ENCODE measurements around the gene RFX8. TPM values are rescaled to one million over a fixed set of nuclear protein-coding genes. Genes with fewer than 3 reads are reported as not detected.

Gene RFX8
- total RNA-seq, 2 donors from 2014 or later: 1.4 to 2.3 TPM

- peaks cover 0 to 2% of the 10 kb centered on the region in 2 donors for H3K36me3 Mint-ChIP-seq (ENCODE audit: insufficient read depth in 2 of 2)
- H3K27ac Mint-ChIP-seq: no peak overlapping the region
- no peaks in the 10 kb centered on the region for H3K9me3 Mint-ChIP-seq
- H3K4me1 Mint-ChIP-seq (ENCODE audit: low read depth): peaks cover 24% of the 10 kb centered on the region
- peaks cover 43% of the 10 kb centered on the region for H3K27me3 Mint-ChIP-seq (ENCODE audit: low read depth)
- peak overlapping the region in 1 of 2 donors; percentile 44 for H3K4me3 Mint-ChIP-seq
- DNase-seq: no peak
- ATAC-seq (replicated peaks in 1 of 2): peak in 1 of 2 donors; percentile 44
Observed at GRCh38 chr2:101395545-101396315, 79.2 kb downstream of the RFX8 start.

GRCh38 chr2:101388232-101388631 lies 86.7 kb downstream of the RFX8 start:
- H3K9me3 Mint-ChIP-seq: no peaks in the 10 kb centered on the region
- peak overlapping the region; percentile 74 to 78 for H3K4me3 Mint-ChIP-seq
- peaks cover 56% of the 10 kb centered on the region for H3K27me3 Mint-ChIP-seq (ENCODE audit: low read depth)
- no peak for ATAC-seq (replicated peaks in 1 of 2)
- no peak overlapping the region for H3K27ac Mint-ChIP-seq
- H3K36me3 Mint-ChIP-seq (ENCODE audit: insufficient read depth in 2 of 2): no peaks in the 10 kb centered on the region
- no peak for DNase-seq
- H3K4me1 Mint-ChIP-seq (ENCODE audit: low read depth): peaks cover 15% of the 10 kb centered on the region

GRCh38 chr2:101387151-101387834 lies 87.6 kb downstream of the RFX8 start, which contains the start of gene CREG2:
TSS of gene CREG2 (minus strand) at chr2:101387503. CDS start at chr2:101387457, 46 bp downstream.
- peak; percentile 73 to 79 for DNase-seq
- peaks cover 15% of the 10 kb centered on the region for H3K4me1 Mint-ChIP-seq (ENCODE audit: low read depth)
- no peaks in the 10 kb centered on the region for H3K9me3 Mint-ChIP-seq
- H3K27me3 Mint-ChIP-seq (ENCODE audit: low read depth): peaks cover 60% of the 10 kb centered on the region
- H3K4me3 Mint-ChIP-seq: peak within 1 kb of the TSS; percentile 74 to 78
- ATAC-seq (replicated peaks in 1 of 2): peak; percentile 89 to 94
- H3K27ac Mint-ChIP-seq: no peak within 1 kb of the TSS
- H3K36me3 Mint-ChIP-seq (ENCODE audit: insufficient read depth in 2 of 2): no peaks in the 10 kb centered on the region

- ATAC-seq (replicated peaks in 1 of 2): peak in 1 of 2 donors; percentile 68
- H3K27me3 Mint-ChIP-seq (ENCODE audit: low read depth): peaks cover 60% of the 10 kb centered on the region
Observed at GRCh38 chr2:101386599-101387150, 88.2 kb downstream of the RFX8 start.

GRCh38 chr2:101383016-101383541 lies 91.8 kb downstream of the RFX8 start:
- DNase-seq (no peak), ATAC-seq (replicated peaks in 1 of 2) (no peak)
- peaks cover 11% of the 10 kb centered on the region for H3K4me1 Mint-ChIP-seq (ENCODE audit: low read depth)
- H3K9me3 Mint-ChIP-seq: no peaks in the 10 kb centered on the region
- H3K36me3 Mint-ChIP-seq (ENCODE audit: insufficient read depth in 2 of 2): no peaks in the 10 kb centered on the region
- H3K27ac Mint-ChIP-seq: no peak overlapping the region
- no peak overlapping the region for H3K4me3 Mint-ChIP-seq
- H3K27me3 Mint-ChIP-seq (ENCODE audit: low read depth): peaks cover 40% of the 10 kb centered on the region

More at GRCh38 chr2:101386599-101387150, 88.2 kb downstream of the RFX8 start:
- no peaks in the 10 kb centered on the region for H3K9me3 Mint-ChIP-seq
- H3K4me1 Mint-ChIP-seq (ENCODE audit: low read depth): peaks cover 15% of the 10 kb centered on the region
- H3K36me3 Mint-ChIP-seq (ENCODE audit: insufficient read depth in 2 of 2): no peaks in the 10 kb centered on the region
- H3K27ac Mint-ChIP-seq: no peak overlapping the region
- DNase-seq: no peak
- peak overlapping the region; percentile 64 to 69 for H3K4me3 Mint-ChIP-seq

DNA sequence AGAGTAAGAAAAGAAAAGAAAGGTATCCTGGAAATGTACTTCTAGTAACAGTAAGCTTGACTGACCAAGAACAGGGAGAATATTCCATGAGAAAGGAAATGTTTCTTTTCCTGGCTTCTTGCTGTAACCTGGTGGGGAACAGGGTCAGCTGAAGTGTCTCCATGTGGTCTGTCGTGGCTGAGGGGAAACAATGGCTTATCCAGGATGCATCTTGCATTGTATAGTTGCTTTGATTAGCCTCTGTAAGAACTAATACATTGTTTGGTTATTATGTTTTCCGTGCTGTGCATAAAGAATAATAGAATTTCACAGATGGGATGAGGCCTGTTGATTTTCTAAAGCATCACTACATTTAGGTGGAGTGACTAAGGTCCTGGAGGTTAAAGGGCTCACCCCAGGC lies 92.5 kb downstream of the RFX8 start:
- H3K4me1 Mint-ChIP-seq (ENCODE audit: low read depth): peaks cover 7% of the 10 kb centered on the region
- H3K9me3 Mint-ChIP-seq: no peaks in the 10 kb centered on the region
- peaks cover 34% of the 10 kb centered on the region for H3K27me3 Mint-ChIP-seq (ENCODE audit: low read depth)
- no peak overlapping the region for H3K4me3 Mint-ChIP-seq
- ATAC-seq (replicated peaks in 1 of 2) (no peak), DNase-seq (no peak)
- no peak overlapping the region for H3K27ac Mint-ChIP-seq
- H3K36me3 Mint-ChIP-seq (ENCODE audit: insufficient read depth in 2 of 2): no peaks in the 10 kb centered on the region

DNA sequence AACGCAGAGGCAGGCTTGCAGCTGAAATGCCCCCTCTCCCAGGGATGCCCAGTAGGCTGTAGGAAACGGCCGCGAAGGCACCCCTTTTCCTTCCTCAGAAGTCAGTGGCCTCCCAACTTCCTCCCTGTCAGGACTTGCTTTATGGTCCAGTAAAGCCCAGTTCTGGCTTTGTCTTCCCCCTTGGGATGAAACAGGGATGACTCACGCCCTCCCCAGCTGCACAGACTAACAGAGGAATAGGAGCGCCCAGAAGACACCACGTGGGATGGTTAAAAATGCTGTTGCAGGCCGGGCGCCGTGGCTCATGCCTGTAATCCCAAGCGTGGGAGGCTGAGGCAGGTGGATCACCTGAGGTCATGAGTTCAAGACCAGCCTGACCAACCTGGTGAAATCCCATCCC lies 94.5 kb downstream of the RFX8 start:
- no peak overlapping the region for H3K27ac Mint-ChIP-seq

GRCh38 chr2:101379091-101379490 lies 95.8 kb downstream of the RFX8 start:
- Mint-ChIP-seq H3K4me1 (ENCODE audit: low read depth) (peaks cover 8% of the 10 kb centered on the region), H3K36me3 (ENCODE audit: insufficient read depth in 2 of 2) (no peaks in the 10 kb centered on the region), H3K27ac (no peak overlapping the region), H3K9me3 (no peaks in the 10 kb centered on the region), H3K27me3 (ENCODE audit: low read depth) (peaks cover 12% of the 10 kb centered on the region), H3K4me3 (no peak overlapping the region)
- DNase-seq: no peak
- ATAC-seq (replicated peaks in 1 of 2): no peak

More for the DNA sequence above, 94.5 kb downstream of the RFX8 start:
- Mint-ChIP-seq H3K27me3 (ENCODE audit: low read depth) (peaks cover 19% of the 10 kb centered on the region), H3K9me3 (no peaks in the 10 kb centered on the region), H3K36me3 (ENCODE audit: insufficient read depth in 2 of 2) (no peaks in the 10 kb centered on the region), H3K4me1 (ENCODE audit: low read depth) (peaks cover under 1% of the 10 kb centered on the region), H3K4me3 (no peak overlapping the region)
- no peak for DNase-seq
- ATAC-seq (replicated peaks in 1 of 2): no peak

GRCh38 chr2:101375653-101376052 lies 99.3 kb downstream of the RFX8 start:
- H3K4me3 Mint-ChIP-seq: no peak overlapping the region
- DNase-seq (no peak), ATAC-seq (replicated peaks in 1 of 2) (no peak)
- peaks cover 8% of the 10 kb centered on the region for H3K4me1 Mint-ChIP-seq (ENCODE audit: low read depth)
- peaks cover 0 to 3% of the 10 kb centered on the region in 2 donors for H3K36me3 Mint-ChIP-seq (ENCODE audit: insufficient read depth in 2 of 2)
- H3K27ac Mint-ChIP-seq: no peak overlapping the region
- no peaks in the 10 kb centered on the region for H3K27me3 Mint-ChIP-seq (ENCODE audit: low read depth)
- H3K9me3 Mint-ChIP-seq: peaks cover 2 to 6% of the 10 kb centered on the region in 2 donors

DNA sequence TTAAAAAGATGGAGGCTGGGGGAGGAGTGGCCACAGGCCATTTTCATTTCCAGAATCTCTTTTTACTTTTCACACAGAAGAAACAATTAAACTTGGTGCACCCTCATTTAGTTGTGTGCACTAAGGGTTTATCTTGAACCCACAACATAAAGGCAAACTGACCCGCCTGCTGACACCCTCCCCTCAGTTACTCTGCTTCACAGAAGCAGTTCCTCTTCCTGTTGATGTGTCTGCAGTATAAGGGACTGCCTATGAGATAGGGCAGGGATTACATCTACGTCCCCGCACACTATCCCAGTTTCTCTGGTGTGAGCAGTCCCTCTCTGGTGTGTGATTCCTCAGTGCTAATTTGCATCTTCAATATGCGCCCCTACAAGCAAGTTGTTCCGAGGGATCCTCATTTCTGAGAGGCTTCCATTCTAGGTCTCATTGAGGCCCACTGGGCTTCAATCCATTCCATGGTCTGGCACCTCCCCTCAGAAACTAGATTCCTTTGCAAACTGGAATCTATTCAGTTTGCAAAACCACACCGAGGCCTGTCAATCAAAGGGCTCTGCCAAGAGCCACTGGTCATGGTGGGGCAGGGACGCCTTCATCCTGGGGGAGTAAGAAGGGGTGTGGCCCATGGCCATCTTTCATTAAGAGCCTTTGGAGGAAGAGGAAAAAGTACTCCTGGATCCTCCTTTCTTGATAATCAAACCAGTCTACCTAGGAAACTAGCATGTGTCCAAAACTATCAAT lies 99.9 kb downstream of the RFX8 start:
- Mint-ChIP-seq H3K27ac (no peak overlapping the region), H3K4me1 (ENCODE audit: low read depth) (peaks cover 8% of the 10 kb centered on the region), H3K27me3 (ENCODE audit: low read depth) (no peaks in the 10 kb centered on the region), H3K4me3 (no peak overlapping the region), H3K36me3 (ENCODE audit: insufficient read depth in 2 of 2) (peaks cover 0 to 3% of the 10 kb centered on the region in 2 donors), H3K9me3 (peaks cover 2 to 6% of the 10 kb centered on the region in 2 donors)
- ATAC-seq (replicated peaks in 1 of 2) (no peak), DNase-seq (no peak)

DNA sequence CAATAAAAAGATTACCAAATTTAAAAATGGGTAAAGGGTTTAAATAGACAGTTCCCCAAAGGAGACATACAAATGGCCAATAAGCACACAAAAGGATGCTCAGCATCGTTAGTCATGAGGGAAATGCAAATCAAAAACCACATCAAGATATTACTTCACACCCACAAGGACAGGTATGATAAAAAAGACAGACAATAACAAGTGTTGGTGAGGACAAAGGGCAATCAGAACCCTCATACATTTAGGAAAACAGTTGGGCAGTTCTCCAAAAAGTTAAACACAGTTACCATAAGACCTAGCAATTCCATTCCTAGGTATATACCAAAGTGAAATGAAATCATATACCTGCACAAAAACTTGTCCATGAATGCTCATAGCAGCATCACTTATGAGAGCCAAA lies 102.1 kb downstream of the RFX8 start:
- Mint-ChIP-seq H3K27me3 (ENCODE audit: low read depth) (no peaks in the 10 kb centered on the region), H3K4me3 (no peak overlapping the region), H3K36me3 (ENCODE audit: insufficient read depth in 2 of 2) (peaks cover 0 to 3% of the 10 kb centered on the region in 2 donors), H3K9me3 (peaks cover 2 to 6% of the 10 kb centered on the region in 2 donors), H3K4me1 (ENCODE audit: low read depth) (peaks cover 8% of the 10 kb centered on the region), H3K27ac (no peak overlapping the region)
- no peak for ATAC-seq (replicated peaks in 1 of 2)
- DNase-seq: no peak

GRCh38 chr2:101371636-101372035 lies 103.3 kb downstream of the RFX8 start:
- H3K27me3 Mint-ChIP-seq (ENCODE audit: low read depth): no peaks in the 10 kb centered on the region
- DNase-seq: no peak
- ATAC-seq (replicated peaks in 1 of 2): no peak
- peaks cover 8% of the 10 kb centered on the region for H3K4me1 Mint-ChIP-seq (ENCODE audit: low read depth)
- H3K27ac Mint-ChIP-seq: no peak overlapping the region
- peaks cover 2 to 6% of the 10 kb centered on the region in 2 donors for H3K9me3 Mint-ChIP-seq
- peaks cover 0 to 3% of the 10 kb centered on the region in 2 donors for H3K36me3 Mint-ChIP-seq (ENCODE audit: insufficient read depth in 2 of 2)
- H3K4me3 Mint-ChIP-seq: no peak overlapping the region

All from activated T-cell treated with anti-CD3 and anti-CD28 coated beads, Interleukin-2, amount 50 U/mL, for 72 hours (primary cell).